ENCODE results near the gene PEX19. TPM values are rescaled to one million over a fixed set of nuclear protein-coding genes. Genes with fewer than 3 reads are reported as not detected.

The PEX19 gene
- total RNA-seq, 1 donor from 2014 or later, result 47.9 TPM

DNA sequence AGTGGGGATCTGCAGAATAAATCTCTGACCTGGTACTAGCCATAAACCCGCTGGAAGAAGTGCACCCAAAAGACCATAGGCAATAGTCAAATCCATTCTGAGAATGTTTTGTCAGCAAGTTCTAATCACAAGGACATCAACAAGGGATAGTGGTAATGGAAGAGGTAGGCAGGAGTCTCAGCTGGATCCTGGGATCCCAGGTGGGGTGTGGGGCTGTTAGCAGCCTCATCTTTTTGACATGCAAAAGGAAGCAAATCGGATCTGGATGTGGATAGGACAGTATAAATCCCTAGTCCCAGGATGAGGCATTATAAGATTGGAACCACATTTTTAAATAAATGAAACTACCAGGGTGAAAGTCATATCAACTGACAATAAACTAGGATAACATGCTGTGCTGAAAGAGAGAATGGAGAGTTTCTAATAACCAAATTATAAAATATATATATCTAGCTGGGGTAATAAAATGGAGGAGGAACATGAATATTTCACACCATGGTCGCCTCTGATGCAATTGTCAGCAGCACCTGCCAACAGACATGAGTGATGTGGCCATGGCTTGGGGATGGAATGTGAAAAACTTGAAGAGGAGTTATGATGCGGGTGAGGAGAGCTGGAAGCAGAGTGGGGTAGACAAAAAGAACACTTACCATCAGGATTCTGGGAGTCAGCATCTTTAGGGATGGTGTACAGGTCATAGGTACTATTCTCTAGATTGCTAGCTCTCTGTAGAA lies 23.7 kb upstream of the PEX19 start:
- H3K27me3 ChIP-seq, result no peaks in the 10 kb centered on the region
- intact Hi-C loops (cut with DNase I), result no loop called here
- peaks cover 7 to 99% of the 10 kb centered on the region in 2 donors for H3K36me3 ChIP-seq

DNA sequence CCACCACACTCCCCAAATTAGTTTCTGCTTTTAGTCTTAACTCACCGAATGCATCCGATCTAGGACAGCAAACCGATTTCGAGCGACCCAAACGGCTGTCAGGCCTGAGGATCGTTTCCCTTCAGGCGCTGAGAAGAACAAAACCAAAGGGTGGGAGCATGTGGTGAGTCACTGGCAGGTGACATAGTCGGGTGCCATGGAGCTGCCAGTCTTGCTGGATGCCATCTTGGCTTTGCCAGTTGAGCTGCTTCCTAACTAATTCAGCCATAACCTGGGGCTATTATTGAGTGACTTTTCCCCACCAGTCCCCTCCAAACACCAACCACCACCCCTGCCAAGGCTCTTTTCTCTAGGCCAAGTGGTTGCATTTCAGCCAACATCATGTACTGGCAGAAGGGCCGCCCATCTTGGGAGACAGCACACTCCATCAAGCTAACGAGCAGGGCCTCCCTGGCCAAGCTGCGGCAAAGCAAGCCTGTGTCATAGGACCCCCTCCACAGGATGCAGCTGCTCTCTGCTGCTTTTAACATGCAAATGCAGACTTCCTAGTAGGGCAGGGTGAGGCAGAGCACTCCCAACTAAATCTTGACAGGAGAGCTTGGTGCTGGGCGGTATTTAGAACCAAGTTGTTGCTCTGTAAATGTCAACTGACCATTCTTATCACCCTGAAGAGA lies 22.3 kb upstream of the PEX19 start:
- TF ChIP-seq POLR2AphosphoS5 (IDR thresholded peaks at IDR 0.05; ENCODE audit: insufficient read depth in 1 of 2, low read depth in 1 of 2) (no peak), POLR2A (IDR thresholded peaks at IDR 0.05) (no peak)
- TF ChIP-seq, protein P1, sequence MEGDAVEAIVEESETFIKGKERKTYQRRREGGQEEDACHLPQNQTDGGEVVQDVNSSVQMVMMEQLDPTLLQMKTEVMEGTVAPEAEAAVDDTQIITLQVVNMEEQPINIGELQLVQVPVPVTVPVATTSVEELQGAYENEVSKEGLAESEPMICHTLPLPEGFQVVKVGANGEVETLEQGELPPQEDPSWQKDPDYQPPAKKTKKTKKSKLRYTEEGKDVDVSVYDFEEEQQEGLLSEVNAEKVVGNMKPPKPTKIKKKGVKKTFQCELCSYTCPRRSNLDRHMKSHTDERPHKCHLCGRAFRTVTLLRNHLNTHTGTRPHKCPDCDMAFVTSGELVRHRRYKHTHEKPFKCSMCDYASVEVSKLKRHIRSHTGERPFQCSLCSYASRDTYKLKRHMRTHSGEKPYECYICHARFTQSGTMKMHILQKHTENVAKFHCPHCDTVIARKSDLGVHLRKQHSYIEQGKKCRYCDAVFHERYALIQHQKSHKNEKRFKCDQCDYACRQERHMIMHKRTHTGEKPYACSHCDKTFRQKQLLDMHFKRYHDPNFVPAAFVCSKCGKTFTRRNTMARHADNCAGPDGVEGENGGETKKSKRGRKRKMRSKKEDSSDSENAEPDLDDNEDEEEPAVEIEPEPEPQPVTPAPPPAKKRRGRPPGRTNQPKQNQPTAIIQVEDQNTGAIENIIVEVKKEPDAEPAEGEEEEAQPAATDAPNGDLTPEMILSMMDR (IDR thresholded peaks at IDR 0.05), result no peak
- intact Hi-C loops (cut with DNase I), result no loop called here
- DNase-seq (ENCODE audit: extremely low spot score in 2 of 2), result no peak
- Histone ChIP-seq H3K9me3 (no peaks in the 10 kb centered on the region), H3K27ac (no peak overlapping the region), H3K27me3 (no peaks in the 10 kb centered on the region), H3K36me3 (peaks cover 7 to 94% of the 10 kb centered on the region in 2 donors), H3K4me1 (no peaks in the 10 kb centered on the region), H3K4me3 (no peak overlapping the region)

More for the DNA sequence above, 23.7 kb upstream of the PEX19 start:
- Histone ChIP-seq H3K4me1 (no peaks in the 10 kb centered on the region), H3K27ac (no peak overlapping the region), H3K4me3 (no peak overlapping the region), H3K9me3 (no peaks in the 10 kb centered on the region)
- no peak for DNase-seq (ENCODE audit: extremely low spot score in 2 of 2)
- TF ChIP-seq POLR2A (IDR thresholded peaks at IDR 0.05) (no peak), POLR2AphosphoS5 (IDR thresholded peaks at IDR 0.05; ENCODE audit: insufficient read depth in 1 of 2, low read depth in 1 of 2) (no peak)
- TF ChIP-seq, protein P1 (IDR thresholded peaks at IDR 0.05), result no peak

DNA sequence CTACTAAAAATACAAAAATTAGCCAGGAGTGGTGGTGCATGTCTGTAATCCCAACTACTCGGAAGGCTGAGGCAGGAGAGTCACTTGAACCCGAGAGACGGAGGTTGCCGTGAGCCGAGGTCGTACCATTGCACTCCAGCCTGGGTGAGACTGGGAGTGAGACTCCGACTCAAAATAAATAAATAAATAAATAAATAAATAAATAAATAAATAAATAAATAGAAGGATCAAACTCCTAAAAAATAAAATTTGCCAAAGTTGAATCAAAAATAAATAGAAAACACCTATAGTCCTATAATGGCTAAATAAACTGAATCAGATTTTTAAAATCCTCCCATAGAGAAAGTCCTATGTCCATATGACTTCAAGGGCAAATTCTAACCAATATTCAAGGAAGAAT lies 15.2 kb upstream of the PEX19 start:
- Histone ChIP-seq H3K4me1 (no peaks in the 10 kb centered on the region), H3K4me3 (no peak overlapping the region), H3K36me3 (peaks cover 0 to 81% of the 10 kb centered on the region in 2 donors), H3K27ac (no peak overlapping the region), H3K9me3 (no peaks in the 10 kb centered on the region), H3K27me3 (no peaks in the 10 kb centered on the region)
- DNase-seq (ENCODE audit: extremely low spot score in 2 of 2), result no peak
- intact Hi-C loops (cut with DNase I), result no loop called here
- TF ChIP-seq POLR2A (IDR thresholded peaks at IDR 0.05) (no peak), POLR2AphosphoS5 (IDR thresholded peaks at IDR 0.05; ENCODE audit: insufficient read depth in 1 of 2, low read depth in 1 of 2) (no peak)
- TF ChIP-seq, protein P1 (IDR thresholded peaks at IDR 0.05), result no peak

DNA sequence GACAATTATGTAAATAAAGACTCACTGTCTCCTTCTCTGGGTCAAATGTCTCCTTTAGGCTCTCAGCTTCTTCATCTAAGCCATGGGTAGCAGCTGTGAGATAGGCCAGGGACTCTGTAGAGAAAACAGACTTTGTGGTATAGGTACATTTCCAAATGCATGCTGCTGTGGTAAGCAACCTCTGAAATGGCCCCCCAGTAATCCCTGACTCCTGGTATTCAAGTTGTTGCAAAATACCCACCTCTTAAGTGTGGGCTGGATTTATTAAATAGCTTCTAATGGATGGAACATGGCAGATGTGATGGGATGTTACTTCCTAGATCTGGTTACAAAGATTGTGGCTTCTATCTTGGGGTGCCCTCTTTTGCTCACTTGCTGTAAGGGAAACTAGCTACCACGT lies 11.1 kb upstream of the PEX19 start:
- no peaks in the 10 kb centered on the region for H3K27me3 ChIP-seq
- H3K27ac ChIP-seq, result no peak overlapping the region
- intact Hi-C loops (cut with DNase I), result no loop called here

More for the DNA sequence above, 11.1 kb upstream of the PEX19 start:
- DNase-seq (ENCODE audit: extremely low spot score in 2 of 2), result no peak
- H3K36me3 ChIP-seq, result peaks cover 0 to 90% of the 10 kb centered on the region in 2 donors
- H3K4me3 ChIP-seq, result no peak overlapping the region
- H3K9me3 ChIP-seq, result no peaks in the 10 kb centered on the region
- TF ChIP-seq, protein P1 (IDR thresholded peaks at IDR 0.05), result no peak
- TF ChIP-seq POLR2AphosphoS5 (IDR thresholded peaks at IDR 0.05; ENCODE audit: insufficient read depth in 1 of 2, low read depth in 1 of 2) (no peak), POLR2A (IDR thresholded peaks at IDR 0.05) (no peak)
- H3K4me1 ChIP-seq, result no peaks in the 10 kb centered on the region

Measured in vagina (tissue), 2 donors.